HG02759 (cell line): ENCODE measurements around the gene STAG1.
A peak's percentile ranks its signal among the peaks of the same experiment; 100 is the strongest.
"Not testable (repeated sequence)": the region's sequence is repeated elsewhere in the genome, so short reads cannot be mapped to it uniquely, and the experiment has no call there.

Experiments used
- ATAC-seq: cut with Tn5 transposase; IDR thresholded peaks from one replicate; pipeline ENCODE4 v1.9.1; 2021; ENCODE audit warnings: mild to moderate bottlenecking, moderate library complexity; ENCODE audit not compliant: unreplicated experiment

Gene STAG1

DNA sequence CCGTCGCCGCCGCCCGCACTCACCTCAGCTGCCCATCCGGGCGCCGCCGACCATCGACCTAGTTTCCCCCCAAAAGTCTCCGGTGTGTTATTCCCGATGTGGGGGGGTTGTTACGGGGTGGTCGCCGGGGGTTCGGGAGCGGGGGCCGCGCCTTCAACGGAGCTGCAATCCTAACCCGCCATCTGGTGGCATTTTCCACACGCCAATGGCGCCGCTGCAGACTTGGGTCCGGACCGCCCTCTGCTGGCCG is at the start of gene STAG1:
TSS of gene STAG1 (minus strand) at position 207 of the 250 bp plus-strand sequence. CDS start 121,480 bp downstream, outside the sequence.
- ATAC-seq: no peak

DNA sequence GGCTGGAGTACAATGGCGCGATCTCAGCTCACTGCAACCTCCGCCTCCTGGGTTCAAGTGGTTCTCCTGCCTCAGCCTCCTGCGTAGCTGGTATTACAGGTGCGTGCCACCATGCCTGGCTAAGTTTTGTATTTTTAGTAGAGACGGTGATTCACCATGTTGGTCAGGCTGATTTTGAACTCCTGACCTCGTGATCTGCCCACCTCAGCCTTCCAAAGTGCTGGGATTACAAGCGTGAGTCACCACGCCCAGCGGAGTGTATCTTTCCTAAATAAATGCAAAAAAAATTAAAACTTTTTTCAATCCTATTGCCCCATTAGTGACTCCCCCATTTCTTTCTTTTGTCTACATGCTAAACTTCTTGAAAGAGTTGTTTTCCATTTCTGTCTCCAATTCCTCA is 49.0 kb upstream of the STAG1 start:
- not testable (repeated sequence) for ATAC-seq

DNA sequence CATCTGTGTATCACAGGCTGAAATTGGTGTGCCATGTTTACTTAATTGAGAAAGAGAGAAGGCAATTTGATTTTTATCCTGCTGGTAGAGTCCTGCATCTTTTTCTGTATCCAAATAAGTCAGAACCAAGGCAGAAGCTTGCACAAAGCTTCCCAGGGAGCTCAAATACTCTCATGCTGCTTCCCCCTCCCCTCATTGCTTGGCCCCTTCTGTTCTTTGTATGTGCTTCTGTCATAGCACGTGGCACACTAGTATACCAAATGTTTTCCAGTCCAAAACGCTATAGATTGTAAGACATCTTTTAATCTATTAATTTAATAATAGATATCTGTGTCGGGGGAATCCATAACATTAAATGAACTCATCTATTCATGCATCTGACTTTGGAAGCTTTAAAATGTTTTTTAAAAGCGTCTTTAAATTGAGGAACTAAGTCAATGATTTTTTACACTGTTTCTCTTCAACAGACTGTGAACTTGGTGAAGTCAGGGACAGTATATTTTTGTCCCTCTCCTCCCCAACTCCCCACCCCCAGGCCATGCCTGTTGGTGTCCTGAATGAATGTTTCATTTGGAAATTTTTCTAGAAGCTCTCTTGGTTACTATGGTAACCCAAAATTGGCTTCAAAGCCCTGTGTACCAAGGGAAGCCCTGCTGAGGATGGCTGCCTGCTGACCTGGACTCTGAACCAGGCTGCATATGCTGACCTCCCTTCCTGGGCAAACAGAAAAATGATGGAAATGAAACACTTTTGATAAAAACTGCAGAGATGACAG is 40.6 kb upstream of the STAG1 start:
- no peak for ATAC-seq

DNA sequence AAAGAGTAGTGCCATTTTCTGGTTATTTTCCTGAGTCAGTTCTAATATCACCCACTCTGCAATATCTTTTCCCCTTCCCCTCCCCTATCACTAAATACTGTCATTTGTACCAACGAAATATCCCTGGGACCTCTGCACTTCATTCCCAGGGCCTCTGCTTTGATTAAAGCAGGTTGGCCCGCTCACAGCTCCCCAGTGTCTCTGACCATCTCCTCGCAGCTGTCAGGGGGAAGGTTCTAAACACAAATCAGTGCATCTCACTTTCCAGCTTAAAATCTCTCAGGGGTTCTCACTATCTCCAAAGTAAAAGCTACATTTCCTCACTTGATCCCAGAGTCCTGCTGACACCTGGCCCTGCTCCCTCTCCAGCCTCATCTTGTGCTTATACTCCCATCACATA is 38.6 kb upstream of the STAG1 start:
- no peak for ATAC-seq

DNA sequence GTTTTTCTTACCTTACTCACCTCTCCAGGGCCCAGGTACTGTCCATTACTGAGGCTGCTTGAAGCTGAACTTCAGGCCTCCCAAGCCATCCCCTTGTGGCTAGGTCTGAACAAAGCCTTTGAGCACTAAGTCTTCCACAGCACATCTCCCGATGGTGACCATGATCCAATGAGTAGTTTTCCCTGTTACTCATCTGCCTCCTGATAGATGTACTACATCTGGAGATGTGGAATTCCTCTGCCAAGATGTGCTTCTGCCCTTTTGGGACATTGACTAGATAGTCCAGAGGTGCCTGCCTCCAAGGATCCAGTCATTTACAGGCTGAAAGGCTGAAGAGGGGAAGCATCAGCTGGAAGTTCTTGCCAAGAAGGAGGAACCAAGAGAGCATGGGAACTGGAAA is 37.8 kb upstream of the STAG1 start:
- ATAC-seq: no peak

DNA sequence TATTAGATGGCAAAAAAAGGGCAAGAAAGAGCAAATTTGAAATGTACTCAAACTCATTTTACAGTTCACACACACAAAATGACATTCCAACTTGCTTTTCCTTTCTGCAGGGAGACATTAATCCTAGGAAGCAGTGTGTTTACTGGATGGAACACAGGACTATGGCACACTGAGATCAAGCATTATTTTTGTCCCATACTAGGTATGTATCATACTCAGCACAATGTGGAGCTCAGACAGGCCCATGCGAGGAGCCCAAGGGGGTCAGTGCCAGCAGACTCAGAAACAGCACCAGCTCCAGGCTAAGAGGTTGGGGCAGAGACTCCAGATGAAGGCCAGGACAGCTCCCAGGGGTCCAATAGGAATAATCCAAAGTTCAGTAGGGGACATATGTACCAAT is 36.0 kb upstream of the STAG1 start:
- no peak for ATAC-seq

DNA sequence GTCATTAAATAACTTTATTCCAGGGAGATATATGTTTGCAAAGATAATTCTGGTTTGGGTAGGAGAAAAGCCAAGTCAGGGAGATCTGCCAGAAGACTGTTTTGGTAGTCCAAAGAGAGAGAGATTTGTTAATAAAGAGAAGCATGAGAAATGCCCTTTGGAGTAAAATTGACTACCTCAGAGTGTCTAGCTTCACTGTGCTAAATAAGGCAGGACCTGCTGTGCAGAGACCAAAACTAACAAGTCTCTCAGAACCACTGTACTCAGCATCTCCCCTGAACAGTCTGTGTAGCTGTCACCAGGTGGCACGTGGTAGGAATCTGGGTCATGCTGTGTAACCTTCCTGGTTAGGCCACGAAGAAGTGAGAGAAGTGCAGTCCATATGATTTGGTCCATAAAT is 35.2 kb upstream of the STAG1 start:
- ATAC-seq: peak; percentile 72

DNA sequence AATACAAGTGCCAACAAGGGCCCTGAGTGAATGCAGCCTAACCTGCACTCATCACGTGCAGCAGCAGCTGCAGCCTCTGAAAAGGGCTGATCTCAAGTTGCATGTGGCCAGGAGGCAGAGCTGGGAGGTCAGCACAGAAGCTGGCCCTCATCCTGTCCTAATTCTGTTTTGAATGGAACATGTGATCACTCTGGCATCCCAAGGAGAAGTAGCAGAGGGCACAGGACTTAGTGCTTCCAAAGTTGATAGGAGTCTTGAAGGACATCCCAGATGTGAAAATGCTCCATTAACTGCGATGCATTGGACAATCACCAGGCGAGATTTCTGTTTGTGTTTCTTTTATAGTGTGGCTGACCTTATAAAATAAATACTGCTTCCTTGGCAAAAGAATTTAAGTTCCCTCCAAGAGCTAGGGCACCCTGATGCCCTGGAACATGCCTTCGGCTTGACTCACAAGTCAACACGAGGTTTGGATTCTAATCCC is 31.6 kb upstream of the STAG1 start:
- no peak for ATAC-seq

DNA sequence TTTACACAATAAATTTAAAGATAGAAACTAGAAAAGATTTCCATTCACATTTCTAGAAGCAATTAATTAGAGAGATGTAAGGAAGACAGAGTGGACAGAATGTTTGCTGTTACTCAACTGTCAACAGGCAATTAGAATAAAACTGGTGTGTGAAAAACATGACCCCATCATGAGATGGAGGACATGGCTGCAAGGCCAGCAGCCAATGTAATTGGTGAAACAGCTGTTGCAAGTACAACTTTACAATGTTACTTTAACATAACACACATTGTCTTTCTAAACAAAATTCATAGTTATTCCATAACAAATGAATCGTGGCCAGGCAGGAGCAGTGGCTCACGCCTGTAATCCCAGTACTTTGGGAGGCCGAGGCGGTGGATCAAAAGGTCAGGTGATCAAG is 28.6 kb upstream of the STAG1 start:
- ATAC-seq: no peak

DNA sequence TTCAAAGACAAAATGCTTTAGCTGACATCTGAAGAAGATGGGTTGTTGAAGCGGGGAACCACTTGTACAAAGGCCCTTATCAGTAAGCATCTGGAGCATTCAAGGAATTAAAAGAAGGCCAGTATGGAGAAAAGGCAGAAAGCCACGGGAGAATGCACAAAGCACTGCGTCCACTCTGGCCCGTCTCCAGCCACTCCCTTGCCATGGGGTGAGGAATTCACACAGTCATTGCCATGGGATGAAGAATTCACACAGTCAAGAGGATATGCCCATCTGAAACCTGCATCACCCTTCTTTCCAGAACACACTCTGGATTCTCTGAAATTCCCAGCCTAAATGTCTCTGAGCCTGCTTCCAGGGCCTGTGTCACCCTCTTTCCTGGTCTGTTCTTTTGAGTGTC is 26.7 kb upstream of the STAG1 start:
- ATAC-seq: no peak

DNA sequence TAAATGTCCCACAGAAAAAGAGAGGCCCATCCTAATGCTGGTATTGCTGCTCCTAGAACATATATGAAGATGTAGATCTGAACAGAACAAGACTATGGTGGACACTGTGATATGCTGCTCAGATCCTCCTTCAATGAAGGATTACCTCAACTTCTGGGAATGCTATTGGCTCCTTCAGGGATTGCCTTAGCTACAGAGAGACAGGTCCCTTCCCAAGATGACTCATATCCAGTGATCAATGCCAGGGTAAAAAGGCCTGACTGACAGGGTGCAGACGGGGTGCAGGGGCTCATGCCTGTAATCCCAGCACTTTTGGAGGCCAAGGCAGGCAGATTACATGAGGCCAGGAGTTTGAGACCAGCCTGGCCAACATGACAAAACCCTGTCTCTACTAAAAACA is 20.5 kb upstream of the STAG1 start:
- no peak for ATAC-seq

DNA sequence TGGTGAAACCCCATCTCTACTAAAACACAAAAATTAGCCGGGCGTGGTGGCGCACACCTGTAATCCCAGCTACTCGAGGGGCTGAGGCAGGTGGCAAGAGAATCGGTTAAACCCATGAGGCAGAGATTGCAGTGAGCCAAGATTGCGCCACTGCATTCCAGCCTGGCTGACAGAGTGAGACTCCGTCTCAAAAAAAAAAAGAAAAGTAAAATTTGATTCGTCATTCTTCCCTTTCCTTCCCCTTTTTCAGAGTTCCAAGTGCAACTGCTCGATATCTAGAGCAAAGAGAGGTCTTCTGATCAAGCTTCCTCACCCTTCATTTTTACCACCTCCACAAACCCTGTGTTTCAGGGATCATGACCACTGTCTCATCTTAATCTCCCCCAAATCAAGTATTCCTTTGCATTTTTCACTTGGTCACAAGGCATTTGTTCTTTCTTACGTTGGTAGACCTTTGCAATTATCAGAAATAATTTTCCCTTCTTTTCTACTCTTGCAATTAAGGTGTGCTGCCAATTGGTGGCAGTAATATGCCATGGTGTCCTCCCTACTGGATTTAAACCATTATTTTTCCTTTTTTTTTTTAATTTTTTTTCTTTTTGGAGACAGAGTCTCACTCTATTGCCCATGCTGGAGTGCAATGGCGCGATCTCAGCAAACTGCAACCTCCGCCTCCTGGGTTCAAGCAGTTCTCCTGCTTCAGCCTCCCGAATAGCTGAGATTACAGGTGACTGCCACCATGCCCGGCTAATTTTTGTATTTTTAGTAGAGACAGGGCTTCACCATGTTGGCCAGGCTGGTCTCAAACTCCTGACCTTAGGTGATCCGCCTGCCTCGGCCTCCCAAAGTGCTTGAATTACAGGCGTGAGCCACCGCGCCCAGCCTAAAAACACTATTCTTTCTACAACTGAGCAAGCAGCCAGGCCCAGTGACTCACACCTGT is 6.3 kb upstream of the STAG1 start:
- not testable (repeated sequence) for ATAC-seq

DNA sequence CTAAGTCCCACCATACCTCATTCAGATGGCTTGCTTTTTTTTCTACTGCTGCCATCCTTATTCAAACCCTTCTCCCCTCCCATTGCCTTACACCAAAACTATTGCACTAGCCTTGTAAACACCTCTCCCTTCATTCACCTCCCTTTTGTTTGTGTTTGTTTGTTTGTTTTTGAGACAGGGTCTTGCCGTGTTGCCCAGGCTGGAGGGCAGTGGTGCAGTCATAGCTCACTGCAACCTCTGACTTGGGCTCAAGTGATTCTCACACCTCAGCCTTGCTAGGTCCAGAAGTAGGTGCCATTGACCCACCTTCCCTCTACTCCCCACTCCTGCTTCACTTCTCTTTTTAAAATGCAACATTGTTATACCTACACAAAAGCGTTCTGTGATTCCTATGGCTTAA is 3.0 kb upstream of the STAG1 start:
- no peak for ATAC-seq

DNA sequence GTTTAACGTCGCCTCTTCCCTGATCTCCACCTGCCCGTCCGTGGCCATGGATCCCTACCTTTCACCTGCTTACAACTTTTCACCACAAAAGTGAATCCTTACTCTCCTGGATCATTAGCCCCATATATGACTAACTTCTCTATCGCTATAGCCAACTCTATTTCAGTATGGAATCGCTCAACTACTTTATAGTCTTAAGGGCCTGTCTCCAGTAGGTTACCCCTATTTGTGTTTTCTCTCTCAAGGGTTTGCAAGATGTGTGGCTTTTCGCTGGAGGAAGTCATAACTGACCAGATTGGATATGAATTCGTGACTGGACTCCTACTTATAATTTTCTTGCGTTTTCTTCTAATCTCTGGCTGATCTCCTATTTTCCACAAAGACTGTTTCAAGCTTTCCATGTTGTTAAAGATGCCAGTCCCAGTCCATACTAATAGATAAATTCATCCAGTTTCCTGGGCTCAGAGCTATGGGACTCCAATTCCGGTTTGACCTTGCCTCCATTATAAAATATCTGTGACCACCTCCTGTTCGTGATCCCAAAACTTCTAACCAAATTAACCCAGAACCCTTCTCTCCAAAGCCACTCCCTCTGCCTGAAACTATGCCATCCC is 1.3 kb upstream of the STAG1 start:
- no peak for ATAC-seq

DNA sequence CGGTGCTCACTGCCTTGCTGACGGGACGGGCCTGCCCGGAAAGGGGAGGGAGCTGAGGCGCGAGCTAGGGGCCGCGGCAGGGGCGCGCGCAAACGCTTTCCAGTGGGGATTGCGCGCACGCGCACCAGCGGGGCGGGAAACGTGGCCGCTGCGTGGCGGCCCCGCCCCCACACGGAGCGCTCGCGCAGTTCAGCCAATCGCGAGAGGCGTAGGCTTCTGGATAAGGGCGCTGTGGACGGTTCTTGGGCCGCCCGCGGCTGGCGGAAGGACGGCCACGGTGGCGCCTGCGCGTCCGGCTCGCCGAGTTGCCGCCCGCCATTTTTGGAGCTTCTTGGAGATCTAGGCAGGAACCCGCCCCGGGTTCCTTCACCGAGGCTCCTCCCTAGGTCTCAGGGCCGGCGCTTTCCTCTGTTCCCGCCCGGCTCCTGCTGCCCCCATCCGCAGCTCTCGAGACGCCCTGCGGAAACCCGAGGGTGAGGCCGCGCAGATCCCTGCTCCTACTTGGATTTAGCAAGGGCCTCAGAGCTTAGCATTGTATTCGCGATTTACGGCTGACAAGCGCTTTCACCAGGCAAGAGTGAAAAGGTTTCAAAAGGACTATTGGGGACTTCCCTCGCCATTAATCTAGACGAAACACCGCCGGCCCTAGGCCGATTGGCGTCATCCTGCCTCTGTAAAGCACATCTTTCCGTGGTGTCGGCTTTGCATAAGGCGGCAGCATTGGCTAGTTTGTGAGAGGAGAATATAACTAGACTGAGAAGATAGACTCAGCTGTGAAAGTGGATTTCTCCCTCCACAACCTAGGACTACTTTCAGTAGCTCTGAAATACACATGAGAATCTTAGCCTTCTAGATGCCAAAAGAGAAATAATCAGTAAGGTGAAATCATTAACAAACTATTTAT is 496 bp upstream of the STAG1 start:
- ATAC-seq: peak; percentile 85

DNA sequence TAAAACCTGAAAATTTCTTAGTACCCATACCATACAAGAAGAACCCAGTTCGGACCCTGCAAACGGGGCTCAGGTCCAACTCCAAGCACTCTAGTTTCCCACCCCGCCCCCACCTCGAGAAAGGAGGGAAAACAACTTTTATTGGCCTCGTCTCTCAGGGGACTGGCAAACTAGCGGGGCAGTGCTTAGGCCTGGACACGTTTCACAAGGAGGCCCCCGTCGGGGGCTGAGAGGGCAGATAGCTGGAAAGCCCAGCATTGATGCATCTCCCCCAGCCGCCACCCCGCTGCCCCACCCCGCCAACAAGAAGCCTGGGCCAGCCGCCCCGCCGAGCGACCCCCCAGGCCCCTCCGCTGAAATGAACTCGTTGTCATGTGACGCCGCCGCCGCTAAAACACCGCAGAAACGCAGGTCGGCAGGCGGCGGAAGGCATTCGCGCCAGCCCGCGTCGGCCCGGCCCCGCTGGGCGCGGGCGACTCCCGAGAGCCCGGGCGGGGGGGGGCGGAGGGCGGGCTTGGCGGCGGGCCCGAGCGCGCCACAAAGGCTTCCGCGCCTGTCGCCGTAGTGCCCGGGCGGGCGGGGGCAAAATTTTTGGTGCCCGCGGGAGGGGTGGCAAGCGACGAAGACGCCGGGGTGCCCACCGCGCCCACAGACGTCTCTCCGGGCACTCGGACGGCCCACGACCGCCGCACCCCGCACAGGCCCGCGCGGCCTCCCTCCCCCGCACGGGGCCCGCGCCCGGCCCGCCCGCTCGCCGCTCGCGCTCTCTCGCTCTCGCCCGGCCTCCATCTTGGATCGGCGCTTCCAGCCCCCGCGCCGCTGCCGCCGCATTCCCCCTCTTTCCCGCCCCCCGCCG is 634 bp downstream of the STAG1 start:
- peak; percentile 26 for ATAC-seq

DNA sequence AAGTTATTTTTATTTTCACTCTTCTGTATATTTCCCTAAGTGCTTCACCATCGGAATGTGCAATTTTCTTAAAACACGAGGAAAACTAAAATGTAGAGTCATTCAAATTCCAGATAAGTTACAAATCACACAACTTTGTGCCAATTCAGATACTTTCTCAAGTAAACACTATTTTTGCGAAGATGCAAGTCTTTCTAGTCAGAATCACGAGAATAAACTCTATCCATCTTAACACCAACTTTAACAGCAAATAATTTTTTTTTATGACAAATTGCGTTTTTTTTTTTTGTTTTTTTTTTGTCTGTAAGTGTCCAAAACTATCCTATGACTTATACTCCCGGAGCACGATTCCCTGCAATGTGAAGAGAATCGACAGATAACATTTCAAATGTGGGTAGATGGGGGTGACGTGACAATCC is 1.3 kb downstream of the STAG1 start:
- ATAC-seq: no peak

DNA sequence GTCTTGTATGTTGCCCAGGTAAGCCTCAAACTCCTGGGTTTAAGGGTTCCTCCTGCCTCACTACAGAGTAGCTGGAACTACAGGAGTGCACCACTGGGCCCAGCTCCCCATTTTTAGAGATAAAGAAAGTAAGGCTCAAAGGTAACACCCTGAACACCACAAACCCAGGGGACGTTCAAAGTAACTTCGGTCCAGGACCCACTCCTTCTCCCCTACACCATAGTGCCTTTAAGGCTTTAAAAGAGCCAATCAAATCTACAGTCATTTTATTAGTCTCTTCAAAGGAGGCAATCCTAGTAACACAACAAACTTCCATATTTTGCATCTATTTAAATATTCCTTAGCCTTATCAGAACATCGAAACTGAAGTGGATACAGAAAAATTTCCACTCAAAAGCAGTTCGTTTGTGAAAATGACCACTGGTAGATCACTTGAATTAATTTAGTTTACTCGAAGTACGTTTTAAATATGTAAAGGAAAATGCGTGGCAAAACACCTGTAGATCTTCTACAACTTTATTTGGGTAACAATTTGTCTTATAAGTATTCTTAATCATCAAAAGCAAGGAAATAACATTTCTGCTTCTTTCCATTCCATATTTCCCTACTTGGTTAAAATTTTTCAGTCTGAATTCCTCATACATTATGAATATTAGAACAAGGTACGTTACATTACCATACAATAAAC is 1.8 kb downstream of the STAG1 start:
- no peak for ATAC-seq

DNA sequence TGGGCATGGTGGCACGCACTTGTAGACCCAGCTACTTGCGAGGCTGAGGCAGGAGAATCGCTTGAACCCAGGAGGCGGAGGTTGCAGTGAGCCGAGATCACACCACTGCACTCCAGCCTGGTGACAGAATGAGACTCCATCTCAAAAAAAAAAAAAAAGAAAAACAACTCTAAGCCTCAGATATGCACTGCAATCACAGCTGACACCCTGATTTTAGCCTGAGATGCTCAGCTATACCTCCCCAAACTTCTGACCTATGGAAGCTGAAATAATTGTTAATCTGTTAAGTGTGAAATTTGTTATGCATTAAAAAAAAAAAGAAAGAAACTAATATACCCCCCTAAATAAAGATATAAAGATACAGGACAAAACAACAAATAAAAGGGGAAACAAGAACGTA is 2.6 kb downstream of the STAG1 start:
- ATAC-seq: not testable (repeated sequence)
